Memory B cell (primary cell): ENCODE data around the gene PAX3.

Experiments used
- ATAC-seq: fragments of 150-1000 bp; cut with Tn5 transposase; 2 replicates; pipeline ENCODE4 v1.10.0; 2021; ENCODE audit warnings: low read depth, mild to moderate bottlenecking, moderate library complexity
- DNase-seq, 2 donors: peaks; one replicate each; pipeline ENCODE4 v3.0.0; 2022; ENCODE audit warnings: low spot score in 2 of 2
- H3K27ac Mint-ChIP-seq: one replicate; pipeline ENCODE4 v1.8.0; 2022; ENCODE audit warnings: mild to moderate bottlenecking, moderate library complexity, mixed read lengths
- H3K27me3 Mint-ChIP-seq: one replicate; pipeline ENCODE4 v1.8.0; 2022; ENCODE audit warnings: mixed read lengths
- H3K36me3 Mint-ChIP-seq: one replicate; pipeline ENCODE4 v1.8.0; 2022; ENCODE audit warnings: mild to moderate bottlenecking, mixed read lengths
- H3K4me1 Mint-ChIP-seq: one replicate; pipeline ENCODE4 v1.8.0; 2022; ENCODE audit warnings: mixed read lengths
- H3K4me3 Mint-ChIP-seq: one replicate; pipeline ENCODE4 v1.8.0; 2022; ENCODE audit warnings: mild to moderate bottlenecking, moderate library complexity, mixed read lengths
- H3K9me3 Mint-ChIP-seq: one replicate; pipeline ENCODE4 v1.8.0; 2022; ENCODE audit warnings: mixed read lengths

Gene PAX3

GRCh38 chr2:222306393-222307142 is 7.8 kb upstream of the PAX3 start:
- DNase-seq (no peak), ATAC-seq (no peak)
- peak overlapping the region; percentile 83 for H3K4me3 Mint-ChIP-seq
- H3K4me1 Mint-ChIP-seq, result peaks cover 24% of the 10 kb centered on the region
- H3K36me3 Mint-ChIP-seq, result peaks cover 5% of the 10 kb centered on the region
- peaks cover 6% of the 10 kb centered on the region for H3K9me3 Mint-ChIP-seq
- H3K27me3 Mint-ChIP-seq, result peaks cover 51% of the 10 kb centered on the region
- H3K27ac Mint-ChIP-seq, result no peak overlapping the region

DNA sequence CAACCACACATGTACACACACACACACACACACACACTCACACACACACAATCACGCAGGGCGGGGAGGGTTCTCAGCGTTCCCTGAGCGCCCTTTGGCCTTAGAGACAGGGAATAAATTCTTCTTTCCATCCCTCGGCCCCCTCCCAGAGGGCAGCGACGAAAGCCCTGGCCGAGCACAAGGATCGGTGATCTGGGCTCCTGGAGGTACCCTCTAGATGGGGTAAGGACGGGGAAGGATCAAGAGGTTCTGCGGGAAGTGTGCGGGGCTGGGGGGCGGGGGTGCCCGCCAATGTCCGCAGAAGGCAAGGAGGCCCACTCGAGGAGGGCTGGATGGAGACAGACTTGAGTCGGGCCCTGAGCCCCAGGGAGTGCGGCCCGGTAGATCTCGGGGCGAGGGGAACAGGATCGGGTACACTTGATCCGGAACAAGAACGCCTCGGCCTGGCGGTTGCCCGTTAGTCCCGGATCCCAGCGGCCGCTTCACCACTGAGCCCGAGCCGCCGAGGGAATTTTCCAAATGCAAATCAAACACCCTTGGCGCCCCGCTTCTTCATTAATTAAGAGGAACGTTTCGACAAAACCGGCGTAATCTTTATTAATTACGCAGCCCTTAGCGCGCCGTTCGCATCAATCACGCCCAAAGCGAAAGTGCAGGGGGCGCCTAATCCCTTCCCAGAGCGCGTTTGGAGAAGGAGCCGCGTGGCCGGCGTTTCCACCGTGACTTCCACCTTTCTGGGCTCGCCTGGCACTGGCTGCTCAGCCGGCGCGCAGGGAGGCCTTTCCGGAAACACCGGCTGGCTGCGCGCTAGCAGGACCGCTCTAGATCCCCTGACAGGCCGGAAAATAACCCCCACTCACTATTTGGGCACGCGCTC is 7.0 kb upstream of the PAX3 start:
- Mint-ChIP-seq H3K4me3 (peak overlapping the region; percentile 83), H3K27me3 (peaks cover 45% of the 10 kb centered on the region), H3K4me1 (peaks cover 24% of the 10 kb centered on the region), H3K9me3 (peaks cover 6% of the 10 kb centered on the region), H3K27ac (peak overlapping the region; percentile 13), H3K36me3 (peaks cover 5% of the 10 kb centered on the region)
- DNase-seq (no peak), ATAC-seq (peak; percentile 29)

DNA sequence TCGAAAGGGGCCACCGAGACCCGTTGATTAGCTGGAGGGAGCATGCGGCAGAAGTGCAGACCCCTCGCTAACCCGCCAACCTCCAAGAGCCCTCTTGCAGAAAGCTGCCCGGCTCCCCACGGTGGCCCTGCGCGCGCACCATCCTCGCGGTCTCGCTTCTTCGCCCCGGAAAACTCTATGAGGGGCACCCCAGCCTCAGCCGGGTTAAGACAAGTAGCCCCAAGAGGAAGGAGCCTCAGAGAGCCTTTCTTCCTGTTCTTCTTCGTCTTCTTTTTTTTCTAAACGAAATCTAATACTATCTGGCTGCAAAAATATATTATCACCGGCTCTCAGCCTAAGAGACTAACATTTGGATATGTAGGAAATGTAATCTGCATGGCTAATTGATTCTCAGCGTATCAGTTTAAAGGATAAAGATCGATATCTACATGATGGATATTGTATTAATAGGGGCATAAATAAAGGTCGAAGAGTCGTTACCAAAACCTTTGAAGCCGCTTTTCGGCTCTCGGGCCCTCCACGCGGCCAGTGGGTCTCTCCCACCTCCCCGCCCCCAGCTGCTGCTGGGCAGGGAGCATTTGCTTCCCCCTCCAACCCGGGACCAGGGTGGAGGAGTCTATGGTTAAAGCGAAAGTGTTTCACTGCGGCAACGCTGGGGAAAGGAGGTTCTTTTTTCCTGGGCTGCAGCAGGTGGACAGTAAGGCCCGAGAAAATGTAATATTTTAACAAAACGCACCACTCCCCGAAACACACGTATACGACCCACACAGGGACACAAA is 6.1 kb upstream of the PAX3 start:
- no peak for DNase-seq
- peaks cover 6% of the 10 kb centered on the region for H3K9me3 Mint-ChIP-seq
- peak overlapping the region; percentile 13 for H3K27ac Mint-ChIP-seq
- ATAC-seq, result peak; percentile 44
- H3K4me1 Mint-ChIP-seq, result peaks cover 24% of the 10 kb centered on the region
- peaks cover 5% of the 10 kb centered on the region for H3K36me3 Mint-ChIP-seq
- peaks cover 44% of the 10 kb centered on the region for H3K27me3 Mint-ChIP-seq
- peak overlapping the region; percentile 83 for H3K4me3 Mint-ChIP-seq

- Mint-ChIP-seq H3K4me3 (peak overlapping the region; percentile 83), H3K27ac (peak overlapping the region; percentile 41), H3K9me3 (peaks cover 9% of the 10 kb centered on the region), H3K36me3 (peaks cover 8% of the 10 kb centered on the region), H3K27me3 (peaks cover 43% of the 10 kb centered on the region), H3K4me1 (peaks cover 27% of the 10 kb centered on the region)
- ATAC-seq (no peak), DNase-seq (no peak)
Observed at GRCh38 chr2:222303828-222304736, 5.3 kb upstream of the PAX3 start.

- peak overlapping the region; percentile 37 for H3K4me3 Mint-ChIP-seq
- peaks cover 8% of the 10 kb centered on the region for H3K36me3 Mint-ChIP-seq
- DNase-seq (no peak), ATAC-seq (no peak)
- peaks cover 27% of the 10 kb centered on the region for H3K4me1 Mint-ChIP-seq
- H3K27ac Mint-ChIP-seq, result peak overlapping the region; percentile 28
- peaks cover 10% of the 10 kb centered on the region for H3K9me3 Mint-ChIP-seq
- H3K27me3 Mint-ChIP-seq, result peaks cover 41% of the 10 kb centered on the region
Observed at GRCh38 chr2:222303045-222303827, 4.4 kb upstream of the PAX3 start.

DNA sequence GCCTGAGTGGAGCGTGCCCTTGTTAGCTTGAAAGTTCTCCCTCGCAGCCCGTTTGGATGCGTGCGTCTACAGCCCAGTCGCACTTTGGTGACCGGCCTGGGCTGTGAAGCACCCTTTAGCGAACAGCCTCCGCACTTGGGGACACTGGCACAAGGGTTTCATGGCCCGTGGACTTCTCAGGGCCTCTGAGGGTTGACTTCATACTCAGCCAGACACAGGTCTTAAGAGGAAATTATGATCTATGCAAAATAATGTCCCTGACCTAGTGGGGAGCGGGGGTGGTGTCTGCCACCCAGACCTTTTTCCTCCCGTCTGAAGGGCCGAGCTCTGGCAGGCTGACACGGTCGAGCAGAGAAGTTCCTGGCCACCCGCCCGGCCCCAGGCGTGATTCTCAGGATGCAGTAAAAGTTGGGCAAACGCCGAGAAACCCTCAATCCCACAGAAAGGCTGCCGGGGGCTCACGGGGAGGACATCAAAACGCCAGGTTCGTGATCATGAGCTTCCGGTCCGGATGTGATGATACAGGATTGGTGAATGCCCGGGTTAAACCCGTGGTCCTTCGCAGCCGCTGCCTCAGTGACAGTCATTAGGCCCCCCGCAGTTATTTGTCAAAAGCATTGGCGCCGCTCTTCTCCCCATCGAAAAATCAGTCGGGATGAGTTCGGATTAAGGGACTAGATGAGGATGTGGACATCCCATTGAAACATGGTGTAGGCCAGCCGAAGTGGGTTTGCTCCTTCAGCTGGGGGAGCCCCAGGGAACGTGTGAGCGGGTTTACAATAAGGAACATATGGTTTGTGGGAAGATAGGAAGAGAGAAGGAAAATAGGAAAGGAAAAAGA is 3.6 kb upstream of the PAX3 start:
- no peak for ATAC-seq
- Mint-ChIP-seq H3K36me3 (peaks cover 8% of the 10 kb centered on the region), H3K9me3 (peaks cover 10% of the 10 kb centered on the region), H3K4me1 (peaks cover 25% of the 10 kb centered on the region), H3K27me3 (peaks cover 40% of the 10 kb centered on the region), H3K4me3 (peak overlapping the region; percentile 14), H3K27ac (peak overlapping the region; percentile 28)
- no peak for DNase-seq

DNA sequence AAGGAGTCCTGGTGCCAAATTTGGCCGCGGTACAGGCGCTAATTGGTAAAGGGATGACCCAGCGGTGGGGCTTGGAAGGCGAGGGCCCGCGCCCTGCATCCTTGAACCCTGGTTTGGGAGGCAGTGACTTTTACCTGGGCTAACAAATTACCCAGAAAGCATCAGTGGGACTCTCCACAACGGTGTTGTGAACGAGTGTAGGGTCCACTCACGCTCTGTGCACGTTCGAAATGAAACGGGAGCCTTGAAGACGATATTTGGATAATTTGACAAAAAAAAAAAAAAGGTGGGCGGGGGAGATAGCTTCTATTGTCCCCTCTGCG is 3.0 kb upstream of the PAX3 start:
- Mint-ChIP-seq H3K27ac (peak overlapping the region; percentile 24), H3K4me1 (peaks cover 27% of the 10 kb centered on the region), H3K27me3 (peaks cover 39% of the 10 kb centered on the region), H3K9me3 (peaks cover 10% of the 10 kb centered on the region), H3K4me3 (no peak overlapping the region), H3K36me3 (peaks cover 8% of the 10 kb centered on the region)
- DNase-seq (no peak), ATAC-seq (no peak)

DNA sequence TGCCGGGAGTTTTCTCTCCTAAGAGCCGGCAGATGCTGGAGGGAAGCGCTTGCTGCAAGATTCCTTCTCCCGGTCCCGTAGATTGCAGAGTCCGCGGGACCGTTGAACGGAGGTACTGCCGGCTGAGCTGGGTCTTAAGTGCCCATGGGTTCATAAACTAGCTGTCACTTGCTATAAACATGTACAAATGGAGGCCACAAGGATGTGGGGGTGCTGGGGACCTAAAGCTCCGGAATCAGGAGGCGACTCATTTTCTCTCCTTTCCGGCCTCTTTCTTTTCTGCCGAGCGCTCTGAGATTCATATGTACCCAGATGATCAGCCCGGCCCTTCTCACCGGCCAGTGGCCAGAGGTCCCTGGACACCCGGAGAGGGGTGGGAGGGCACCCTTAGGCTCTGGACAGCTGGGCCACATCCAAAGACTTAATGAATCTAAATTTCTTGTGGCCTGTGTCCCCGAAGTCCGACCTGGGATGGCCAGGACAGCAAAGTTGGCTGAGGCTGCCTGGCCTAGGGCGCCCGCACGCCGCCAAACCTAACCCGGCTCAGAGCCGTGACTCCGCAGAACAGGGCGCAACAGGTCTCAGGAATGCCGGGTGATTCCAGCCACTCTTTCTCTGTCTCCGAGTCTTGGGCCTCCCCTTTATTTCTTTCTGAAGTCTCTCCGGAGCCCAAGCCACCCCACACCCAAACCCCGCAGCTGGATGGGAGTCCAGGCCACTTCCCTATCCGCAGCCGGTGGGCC is 2.4 kb upstream of the PAX3 start:
- Mint-ChIP-seq H3K4me1 (peaks cover 25% of the 10 kb centered on the region), H3K36me3 (peaks cover 8% of the 10 kb centered on the region), H3K9me3 (peaks cover 10% of the 10 kb centered on the region), H3K27me3 (peaks cover 40% of the 10 kb centered on the region), H3K4me3 (no peak overlapping the region), H3K27ac (peak overlapping the region; percentile 24)
- ATAC-seq (no peak), DNase-seq (no peak)

- DNase-seq (no peak), ATAC-seq (no peak)
- peaks cover 42% of the 10 kb centered on the region for H3K27me3 Mint-ChIP-seq
- H3K27ac Mint-ChIP-seq, result no peak overlapping the region
- H3K4me3 Mint-ChIP-seq, result no peak overlapping the region
- H3K9me3 Mint-ChIP-seq, result peaks cover 10% of the 10 kb centered on the region
- peaks cover 8% of the 10 kb centered on the region for H3K36me3 Mint-ChIP-seq
- H3K4me1 Mint-ChIP-seq, result peaks cover 23% of the 10 kb centered on the region
Observed at GRCh38 chr2:222300726-222301052, 1.9 kb upstream of the PAX3 start.

- H3K27ac Mint-ChIP-seq, result no peak overlapping the region
- peaks cover 8% of the 10 kb centered on the region for H3K36me3 Mint-ChIP-seq
- peaks cover 22% of the 10 kb centered on the region for H3K4me1 Mint-ChIP-seq
- H3K27me3 Mint-ChIP-seq, result peaks cover 42% of the 10 kb centered on the region
- no peak overlapping the region for H3K4me3 Mint-ChIP-seq
- DNase-seq (no peak), ATAC-seq (no peak)
- peaks cover 10% of the 10 kb centered on the region for H3K9me3 Mint-ChIP-seq
Observed at GRCh38 chr2:222299906-222300725, 1.3 kb upstream of the PAX3 start.

DNA sequence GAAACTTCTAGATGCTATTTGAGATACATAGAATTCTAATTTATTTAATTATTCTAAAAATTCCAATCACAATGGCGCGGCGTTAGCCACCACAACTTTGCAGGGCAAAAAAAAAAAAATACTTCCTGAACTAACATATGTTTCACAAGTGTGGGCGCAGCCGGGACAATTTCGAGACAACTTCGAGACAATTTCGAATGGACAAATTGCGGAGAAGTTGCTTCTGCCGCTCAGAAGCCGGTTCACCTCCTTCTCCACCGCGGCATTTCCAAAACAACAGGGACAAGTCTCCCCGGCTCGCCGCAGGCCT is 842 bp downstream of the PAX3 start:
- Mint-ChIP-seq H3K27ac (no peak overlapping the region), H3K27me3 (peaks cover 42% of the 10 kb centered on the region), H3K9me3 (peaks cover 5% of the 10 kb centered on the region), H3K4me3 (no peak overlapping the region), H3K4me1 (peaks cover 19% of the 10 kb centered on the region), H3K36me3 (peaks cover 8% of the 10 kb centered on the region)
- DNase-seq (no peak), ATAC-seq (no peak)
